Naive thymus-derived CD4-positive, alpha-beta T cell (primary cell): Measurements from ENCODE around the gene BMP7. TPM values are rescaled to one million over a fixed set of nuclear protein-coding genes. Genes with fewer than 3 reads are reported as not detected.

Experiments used
- ATAC-seq: fragments of 150-1000 bp; cut with Tn5 transposase; 2 replicates; pipeline ENCODE4 v1.10.0; 2021; ENCODE audit warnings: mild to moderate bottlenecking, moderate library complexity
- CTCF ChIA-PET: fragments of 350-600 bp; sonication (Branson Sonifier 250); formaldehyde crosslinking; loops from one replicate; lab custom pipeline; 2021; ENCODE audit warnings: antibody characterized with exemption; lab: Charles Lee
- POLR2A ChIA-PET: fragments of 350-600 bp; sonication (Branson Sonifier 250); formaldehyde crosslinking; loops from one replicate; lab custom pipeline; 2021; ENCODE audit warnings: antibody characterized with exemption, inconsistent platforms; lab: Charles Lee
- DNase-seq, 9 donors: peaks; one replicate each; pipeline versions ENCODE4 v3.0.0 to v3.0.0-alpha.2; 2020 to 2022; ENCODE audit warnings: mixed read lengths in 1 of 9
- H3K27ac ChIP-seq: one replicate; pipeline ENCODE4 v1.7.0; 2013; ENCODE audit warnings: mild to moderate bottlenecking, low read depth, low read length, moderate library complexity
- H3K27me3 ChIP-seq, 2 donors: one replicate each; pipeline ENCODE4 v1.7.0; 2013; ENCODE audit warnings: low read length in 2 of 2, mild to moderate bottlenecking in 2 of 2, moderate library complexity in 2 of 2; ENCODE audit not compliant: control insufficient read depth in 2 of 2, insufficient read depth in 2 of 2
- H3K36me3 ChIP-seq, 3 experiments: 1 replicate in 2 of 3; 2 replicates in 1 of 3; pipeline ENCODE4 v1.7.0; 2013; ENCODE audit warnings: low read length in 3 of 3, mild to moderate bottlenecking in 3 of 3, moderate library complexity in 1 of 3; ENCODE audit not compliant: insufficient read depth in 3 of 3, control insufficient read depth in 2 of 3
- H3K4me1 ChIP-seq, 2 donors: one replicate each; pipeline ENCODE4 v1.7.0; 2013; ENCODE audit warnings: low read length in 2 of 2, mild to moderate bottlenecking in 2 of 2, moderate library complexity in 1 of 2; ENCODE audit not compliant: control insufficient read depth in 2 of 2, insufficient read depth in 2 of 2
- H3K4me3 ChIP-seq: 2 replicates; pipeline ENCODE4 v1.7.0; 2013; ENCODE audit warnings: mild to moderate bottlenecking, low read length
- H3K9me3 ChIP-seq, 3 experiments: 1 replicate in 2 of 3; 2 replicates in 1 of 3; pipeline ENCODE4 v1.7.0; 2013; ENCODE audit warnings: low read length in 3 of 3; ENCODE audit not compliant: control insufficient read depth in 2 of 3
- H3K27ac Mint-ChIP-seq, 9 donors: one replicate each; pipeline ENCODE4 v1.8.0; 2020 to 2022; ENCODE audit warnings: mixed read lengths in 9 of 9, mild to moderate bottlenecking in 8 of 9, moderate library complexity in 5 of 9, inconsistent platforms in 2 of 9
- H3K27me3 Mint-ChIP-seq, 5 donors: one replicate each; pipeline ENCODE4 v1.8.0; 2021 to 2022; ENCODE audit warnings: mixed read lengths in 5 of 5, mild to moderate bottlenecking in 1 of 5
- H3K36me3 Mint-ChIP-seq, 5 donors: one replicate each; pipeline ENCODE4 v1.8.0; 2020 to 2022; ENCODE audit warnings: mixed read lengths in 5 of 5, mild to moderate bottlenecking in 3 of 5, inconsistent platforms in 1 of 5
- H3K4me1 Mint-ChIP-seq, 7 donors: one replicate each; pipeline ENCODE4 v1.8.0; 2020 to 2022; ENCODE audit warnings: mixed read lengths in 7 of 7, mild to moderate bottlenecking in 3 of 7, inconsistent platforms in 1 of 7
- H3K4me3 Mint-ChIP-seq, 10 donors: one replicate each; pipeline ENCODE4 v1.8.0; 2020 to 2022; ENCODE audit warnings: mild to moderate bottlenecking in 10 of 10, mixed read lengths in 10 of 10, moderate library complexity in 6 of 10, inconsistent platforms in 2 of 10
- H3K9me3 Mint-ChIP-seq, 11 donors: one replicate each; pipeline ENCODE4 v1.8.0; 2020 to 2022; ENCODE audit warnings: mixed read lengths in 11 of 11, mild to moderate bottlenecking in 4 of 11, inconsistent platforms in 1 of 11, moderate library complexity in 1 of 11
- intact Hi-C, 2 donors: fragments of 100-400 bp; cut with micrococcal nuclease; formaldehyde crosslinking; loops; one replicate each; pipeline ENCODE4 v1.15.1; 2023
- polyA plus RNA-seq, 2 donors: library from polyadenylated mRNA; unstranded; fragments of 300-500 nt; fragmentation: Illumina TruSeq; gene quantifications; one replicate each; pipeline ENCODE4 v1.2.3, GENCODE V29; 2021
- total RNA-seq, 6 experiments: library from RNA in 5 of 6; stranded (reverse) in 5 of 6; gene quantifications; 1 replicate in 5 of 6; 2 replicates in 1 of 6; pipeline ENCODE4 v1.2.3 and lab custom pipeline; 2021 to 2026

The BMP7 gene
- total and polyA plus RNA-seq, 7 experiments from 2014 or later: not detected

GRCh38 chr20:57257701-57258453 is 8.6 kb downstream of the BMP7 start:
- POLR2A ChIA-PET: no interaction called here
- H3K27ac Mint-ChIP-seq: no peak overlapping the region
- intact Hi-C loops: no loop called here
- Histone ChIP-seq H3K9me3 (no peaks in the 10 kb centered on the region), H3K27ac (no peak overlapping the region), H3K27me3 (no peaks in the 10 kb centered on the region), H3K36me3 (no peaks in the 10 kb centered on the region), H3K4me3 (no peak overlapping the region), H3K4me1 (no peaks in the 10 kb centered on the region)
- H3K4me1 Mint-ChIP-seq: peaks cover 0 to 3% (median 0%) of the 10 kb centered on the region in 7 donors
- DNase-seq (no peak), ATAC-seq (no peak)
- H3K27me3 Mint-ChIP-seq: peaks cover 54 to 74% (median 62%) of the 10 kb centered on the region in 5 donors
- no peaks in the 10 kb centered on the region for H3K36me3 Mint-ChIP-seq
- H3K9me3 Mint-ChIP-seq: peaks cover 0 to 3% (median 0%) of the 10 kb centered on the region in 11 donors
- H3K4me3 Mint-ChIP-seq: no peak overlapping the region
- CTCF ChIA-PET: interaction anchor here (0.6 kb wide), 1 partner anchor 436 kb away, joined by 3 read pairs; no protein-coding TSS in a partner anchor

GRCh38 chr20:57256908-57257307 is 9.5 kb downstream of the BMP7 start:
- Mint-ChIP-seq H3K27ac (no peak overlapping the region), H3K36me3 (no peaks in the 10 kb centered on the region), H3K9me3 (peaks cover 0 to 3% (median 0%) of the 10 kb centered on the region in 11 donors), H3K4me3 (no peak overlapping the region), H3K27me3 (peaks cover 45 to 66% (median 52%) of the 10 kb centered on the region in 5 donors), H3K4me1 (peaks cover 0 to 3% (median 0%) of the 10 kb centered on the region in 7 donors)
- no peaks in the 10 kb centered on the region for H3K27me3 ChIP-seq
- ATAC-seq: no peak
- H3K27ac ChIP-seq: no peak overlapping the region
- H3K4me1 ChIP-seq: no peaks in the 10 kb centered on the region
- H3K36me3 ChIP-seq: no peaks in the 10 kb centered on the region
- H3K9me3 ChIP-seq: no peaks in the 10 kb centered on the region
- CTCF ChIA-PET: no interaction called here
- no peak for DNase-seq
- H3K4me3 ChIP-seq: no peak overlapping the region
- POLR2A ChIA-PET: no interaction called here
- intact Hi-C loops: no loop called here

- no peak overlapping the region for H3K4me3 Mint-ChIP-seq
- H3K9me3 ChIP-seq: no peaks in the 10 kb centered on the region
- no peak overlapping the region for H3K27ac ChIP-seq
- H3K9me3 Mint-ChIP-seq: peaks cover 0 to 3% (median 0%) of the 10 kb centered on the region in 11 donors
- H3K4me1 ChIP-seq: no peaks in the 10 kb centered on the region
- ChIA-PET POLR2A (no interaction called here), CTCF (no interaction called here)
- peaks cover 0 to 6% (median 2%) of the 10 kb centered on the region in 7 donors for H3K4me1 Mint-ChIP-seq
- H3K27me3 ChIP-seq: no peaks in the 10 kb centered on the region
- H3K4me3 ChIP-seq: no peak overlapping the region
- ATAC-seq (no peak), DNase-seq (no peak)
- H3K36me3 Mint-ChIP-seq: no peaks in the 10 kb centered on the region
- intact Hi-C loops: no loop called here
- no peaks in the 10 kb centered on the region for H3K36me3 ChIP-seq
- H3K27me3 Mint-ChIP-seq: peaks cover 42 to 63% (median 47%) of the 10 kb centered on the region in 5 donors
- no peak overlapping the region for H3K27ac Mint-ChIP-seq
Observed at GRCh38 chr20:57256205-57256604, 10.2 kb downstream of the BMP7 start.

DNA sequence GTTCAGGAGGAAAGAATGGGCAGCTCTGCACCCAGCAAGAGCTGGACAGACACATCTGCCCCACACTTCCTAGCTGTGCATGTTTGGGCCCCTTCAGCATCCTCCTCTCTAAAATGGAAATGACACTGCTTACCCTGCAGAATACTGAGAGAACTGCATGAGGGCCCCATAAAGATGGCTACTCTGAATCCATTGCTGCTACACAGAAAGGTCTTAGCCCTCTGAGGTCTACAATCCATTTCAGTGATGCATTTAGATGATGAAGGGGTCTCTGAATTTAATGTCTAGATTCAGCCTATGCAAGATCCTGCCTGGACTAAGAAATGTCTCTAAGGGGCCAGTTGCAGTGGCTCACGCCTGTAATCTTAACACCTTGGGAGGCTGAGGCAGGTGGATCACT is 11.3 kb downstream of the BMP7 start:
- no peak for ATAC-seq
- Mint-ChIP-seq H3K36me3 (no peaks in the 10 kb centered on the region), H3K27me3 (peaks cover 34 to 56% (median 43%) of the 10 kb centered on the region in 5 donors), H3K9me3 (peaks cover 0 to 2% (median 0%) of the 10 kb centered on the region in 11 donors), H3K4me1 (peaks cover 0 to 12% (median 7%) of the 10 kb centered on the region in 7 donors), H3K27ac (no peak overlapping the region), H3K4me3 (no peak overlapping the region)
- DNase-seq: no peak
- ChIA-PET POLR2A (no interaction called here), CTCF (no interaction called here)
- H3K4me3 ChIP-seq: no peak overlapping the region
- no peaks in the 10 kb centered on the region for H3K9me3 ChIP-seq
- H3K27ac ChIP-seq: no peak overlapping the region
- intact Hi-C loops: no loop called here
- H3K36me3 ChIP-seq: no peaks in the 10 kb centered on the region
- no peaks in the 10 kb centered on the region for H3K27me3 ChIP-seq
- no peaks in the 10 kb centered on the region for H3K4me1 ChIP-seq

GRCh38 chr20:57252559-57253162 is 13.8 kb downstream of the BMP7 start:
- CTCF ChIA-PET: no interaction called here
- Mint-ChIP-seq H3K27me3 (peaks cover 19 to 42% (median 33%) of the 10 kb centered on the region in 5 donors), H3K4me1 (peaks cover 0 to 12% (median 7%) of the 10 kb centered on the region in 7 donors), H3K27ac (peak overlapping the region in 1 of 9 donors; percentile 52), H3K4me3 (no peak overlapping the region), H3K36me3 (peaks cover 0 to 6% (median 3%) of the 10 kb centered on the region in 5 donors), H3K9me3 (peaks cover 0 to 7% (median 0%) of the 10 kb centered on the region in 11 donors)
- Histone ChIP-seq H3K27ac (no peak overlapping the region), H3K36me3 (no peaks in the 10 kb centered on the region), H3K9me3 (no peaks in the 10 kb centered on the region), H3K27me3 (no peaks in the 10 kb centered on the region), H3K4me3 (no peak overlapping the region), H3K4me1 (no peaks in the 10 kb centered on the region)
- POLR2A ChIA-PET: no interaction called here
- no peak for ATAC-seq
- DNase-seq: no peak
- intact Hi-C loops: no loop called here

- Histone ChIP-seq H3K27me3 (no peaks in the 10 kb centered on the region), H3K36me3 (no peaks in the 10 kb centered on the region), H3K4me3 (no peak overlapping the region), H3K4me1 (no peaks in the 10 kb centered on the region), H3K9me3 (no peaks in the 10 kb centered on the region), H3K27ac (no peak overlapping the region)
- H3K4me3 Mint-ChIP-seq: no peak overlapping the region
- ATAC-seq (no peak), DNase-seq (no peak)
- H3K4me1 Mint-ChIP-seq: peaks cover 0 to 12% (median 7%) of the 10 kb centered on the region in 7 donors
- H3K9me3 Mint-ChIP-seq: peaks cover 0 to 7% (median 0%) of the 10 kb centered on the region in 11 donors
- ChIA-PET POLR2A (no interaction called here), CTCF (no interaction called here)
- H3K36me3 Mint-ChIP-seq: peaks cover 0 to 6% (median 3%) of the 10 kb centered on the region in 5 donors
- intact Hi-C loops: no loop called here
- H3K27me3 Mint-ChIP-seq: peaks cover 15 to 39% (median 37%) of the 10 kb centered on the region in 5 donors
- no peak overlapping the region for H3K27ac Mint-ChIP-seq
Observed at GRCh38 chr20:57251949-57252348, 14.5 kb downstream of the BMP7 start.
